Hepatocyte (in vitro differentiated cells): Measurements from ENCODE around the gene C2. TPM values are rescaled to one million over a fixed set of nuclear protein-coding genes. Genes with fewer than 3 reads are reported as not detected.

Experiments
- DNase-seq: peaks from one replicate; pipeline ENCODE4 v3.0.0-alpha.2; 2016; ENCODE audit warnings: low spot score
- H2AFZ ChIP-seq: fragments of 200-600 bp; sonication (generic); 2 replicates; pipeline ENCODE4 v1.6.0; 2016; ENCODE audit warnings: antibody characterized with exemption, mild to moderate bottlenecking
- H3K27ac ChIP-seq: fragments of 200-600 bp; sonication (generic); 2 replicates; pipeline ENCODE4 v1.5.1; 2016; ENCODE audit warnings: mild to moderate bottlenecking
- H3K27me3 ChIP-seq: fragments of 200-600 bp; sonication (generic); 2 replicates; pipeline ENCODE4 v1.6.1; 2016
- H3K36me3 ChIP-seq: fragments of 200-600 bp; sonication (generic); replicated peaks from 2 replicates; pipeline ENCODE4 v1.5.1; 2016; ENCODE audit warnings: low read depth; ENCODE audit not compliant: insufficient read depth
- H3K4me1 ChIP-seq: fragments of 200-600 bp; sonication (generic); 2 replicates; pipeline ENCODE4 v1.5.1; 2016; ENCODE audit warnings: mild to moderate bottlenecking, moderate library complexity; ENCODE audit not compliant: insufficient read depth
- H3K4me2 ChIP-seq: fragments of 200-600 bp; sonication (generic); 2 replicates; pipeline ENCODE4 v1.6.0; 2016
- H3K4me3 ChIP-seq: fragments of 200-600 bp; sonication (generic); 2 replicates; pipeline ENCODE4 v1.5.1; 2016; ENCODE audit warnings: mild to moderate bottlenecking
- H3K79me2 ChIP-seq: fragments of 200-600 bp; sonication (generic); 2 replicates; pipeline ENCODE4 v1.6.0; 2017; ENCODE audit warnings: mild to moderate bottlenecking
- H3K9me2 ChIP-seq: fragments of 200-600 bp; sonication (generic); replicated peaks from 2 replicates; pipeline ENCODE4 v1.6.0; 2017; ENCODE audit warnings: mild to moderate bottlenecking; ENCODE audit not compliant: insufficient read depth
- H3K9me3 ChIP-seq: fragments of 200-600 bp; sonication (generic); 2 replicates; pipeline ENCODE4 v1.5.1; 2016; ENCODE audit warnings: low read depth, mild to moderate bottlenecking
- H4K20me1 ChIP-seq: fragments of 200-600 bp; sonication (generic); 2 replicates; pipeline ENCODE4 v1.6.0; 2016; ENCODE audit warnings: mild to moderate bottlenecking; ENCODE audit not compliant: insufficient read depth, poor library complexity, severe bottlenecking
- EZH2 ChIP-seq: fragments of 200-600 bp; sonication (generic); IDR thresholded peaks from 2 replicates; pipeline ENCODE4 v1.6.1; 2016; ENCODE audit warnings: antibody characterized with exemption, mild to moderate bottlenecking, borderline replicate concordance
- EZH2phosphoT487 ChIP-seq: fragments of 200-600 bp; sonication (generic); IDR thresholded peaks from one replicate; pipeline ENCODE4 v1.6.1; 2018; ENCODE audit warnings: antibody characterized with exemption, mild to moderate bottlenecking, low read depth, moderate library complexity; ENCODE audit not compliant: unreplicated experiment, severe bottlenecking
- WGBS: methylation state at CpG from one replicate; pipeline ENCODE4 v1.1.6; 2016; ENCODE audit warnings: low lambda C conversion rate; ENCODE audit errors: missing lambda C conversion rate; 5-methylcytosine and 5-hydroxymethylcytosine counted together
- polyA plus RNA-seq: library from polyadenylated mRNA; unstranded; fragments of >200 nt; fragmentation: Nextera tagmentation; extraction: Ambion mirVana; gene quantifications from 2 replicates; pipeline ENCODE4 v1.2.1, GENCODE V29; 2016
- total RNA-seq: library from RNA; depleted of rRNA; stranded (reverse); fragments of >200 nt; gene quantifications from 2 replicates; pipeline ENCODE4 v1.2.3, GENCODE V29; 2014
- TF ChIP-seq, protein P1 (sequence below): fragments of 200-600 bp; sonication (generic); IDR thresholded peaks from 2 replicates; pipeline ENCODE4 v1.5.1; 2016; ENCODE audit warnings: antibody characterized with exemption, mild to moderate bottlenecking; ENCODE audit not compliant: poor library complexity

The C2 gene
- total and polyA plus RNA-seq, 2 experiments from 2014 or later: 46.4 to 48.3 TPM

DNA sequence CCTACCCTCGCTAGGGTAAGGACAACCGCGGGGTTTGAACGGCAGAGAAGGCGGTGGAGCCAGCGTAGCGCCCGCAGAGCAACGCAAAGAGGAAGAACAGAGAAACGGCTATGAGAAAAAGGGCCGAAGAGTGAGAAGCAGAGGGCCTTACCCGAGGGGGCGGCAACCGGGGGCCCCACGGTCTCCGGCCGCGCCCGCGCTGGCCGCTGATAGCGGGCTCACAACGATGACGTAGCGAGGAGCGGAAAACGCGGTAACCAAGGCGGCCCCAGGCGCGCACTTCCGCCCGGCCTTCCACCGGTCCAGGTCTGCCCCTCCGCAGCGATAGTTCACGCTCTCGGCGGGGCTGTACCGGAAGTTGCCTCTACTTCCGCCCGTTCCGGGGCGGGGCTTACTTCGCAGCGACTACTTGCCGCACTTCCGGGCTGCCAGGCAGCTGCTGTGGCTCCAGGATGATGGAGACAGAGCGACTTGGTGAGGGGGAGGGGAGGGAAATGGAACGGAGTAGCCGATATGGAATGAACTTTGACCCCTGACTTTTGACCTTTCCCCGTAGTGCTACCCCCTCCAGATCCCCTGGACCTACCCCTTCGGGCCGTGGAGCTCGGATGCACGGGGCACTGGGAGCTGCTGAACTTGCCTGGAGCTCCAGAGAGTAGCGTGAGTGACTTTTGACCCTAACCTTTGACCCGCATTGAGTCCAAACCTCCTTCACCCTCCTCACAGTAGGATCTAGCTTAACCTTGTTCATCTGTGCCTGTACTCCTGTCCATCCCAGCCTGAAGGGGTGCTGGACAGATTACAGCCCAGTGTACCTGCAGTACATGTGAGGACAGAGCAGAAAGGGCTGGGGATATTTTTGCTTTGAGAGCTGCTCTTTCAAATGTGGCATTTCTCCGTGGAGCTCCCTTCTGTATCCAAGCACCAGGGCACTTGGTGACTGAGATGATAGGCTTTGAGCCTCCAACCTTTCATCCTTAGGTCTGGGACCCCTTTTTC is 31.5 kb downstream of the C2 start, which contains the start of the genes NELFE and SKIC2:
Gene NELFE, minus strand, starts transcription at position 231 of the 999 bp plus-strand sequence. CDS start 525 bp downstream, outside the sequence.
Gene SKIC2, plus strand, starts transcription at position 435 of the 999 bp plus-strand sequence. Its CDS starts 18 bp downstream, at position 453.
- peaks cover 11% of the 10 kb centered on the region for H3K4me1 ChIP-seq
- TF ChIP-seq, protein P1, sequence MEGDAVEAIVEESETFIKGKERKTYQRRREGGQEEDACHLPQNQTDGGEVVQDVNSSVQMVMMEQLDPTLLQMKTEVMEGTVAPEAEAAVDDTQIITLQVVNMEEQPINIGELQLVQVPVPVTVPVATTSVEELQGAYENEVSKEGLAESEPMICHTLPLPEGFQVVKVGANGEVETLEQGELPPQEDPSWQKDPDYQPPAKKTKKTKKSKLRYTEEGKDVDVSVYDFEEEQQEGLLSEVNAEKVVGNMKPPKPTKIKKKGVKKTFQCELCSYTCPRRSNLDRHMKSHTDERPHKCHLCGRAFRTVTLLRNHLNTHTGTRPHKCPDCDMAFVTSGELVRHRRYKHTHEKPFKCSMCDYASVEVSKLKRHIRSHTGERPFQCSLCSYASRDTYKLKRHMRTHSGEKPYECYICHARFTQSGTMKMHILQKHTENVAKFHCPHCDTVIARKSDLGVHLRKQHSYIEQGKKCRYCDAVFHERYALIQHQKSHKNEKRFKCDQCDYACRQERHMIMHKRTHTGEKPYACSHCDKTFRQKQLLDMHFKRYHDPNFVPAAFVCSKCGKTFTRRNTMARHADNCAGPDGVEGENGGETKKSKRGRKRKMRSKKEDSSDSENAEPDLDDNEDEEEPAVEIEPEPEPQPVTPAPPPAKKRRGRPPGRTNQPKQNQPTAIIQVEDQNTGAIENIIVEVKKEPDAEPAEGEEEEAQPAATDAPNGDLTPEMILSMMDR: no peak
- TF ChIP-seq EZH2phosphoT487: no peak
- H3K27ac ChIP-seq: peak within 1 kb of the TSS; percentile 91
- H3K36me3 ChIP-seq: no peaks in the 10 kb centered on the region
- H3K79me2 ChIP-seq: peaks cover 38% of the 10 kb centered on the region
- peak; percentile 99 for DNase-seq
- peak within 1 kb of the TSS; percentile 85 for H3K4me3 ChIP-seq
- 2% methylated on average over 59 of the region's 59 CpGs for WGBS
- peak within 1 kb of the TSS; percentile 79 for H2AFZ ChIP-seq
- no peaks in the 10 kb centered on the region for H3K9me3 ChIP-seq
- peak within 1 kb of the TSS; percentile 98 for H3K4me2 ChIP-seq
- H3K9me2 ChIP-seq: no peaks in the 10 kb centered on the region
- no peaks in the 10 kb centered on the region for H4K20me1 ChIP-seq
- no peaks in the 10 kb centered on the region for H3K27me3 ChIP-seq

DNA sequence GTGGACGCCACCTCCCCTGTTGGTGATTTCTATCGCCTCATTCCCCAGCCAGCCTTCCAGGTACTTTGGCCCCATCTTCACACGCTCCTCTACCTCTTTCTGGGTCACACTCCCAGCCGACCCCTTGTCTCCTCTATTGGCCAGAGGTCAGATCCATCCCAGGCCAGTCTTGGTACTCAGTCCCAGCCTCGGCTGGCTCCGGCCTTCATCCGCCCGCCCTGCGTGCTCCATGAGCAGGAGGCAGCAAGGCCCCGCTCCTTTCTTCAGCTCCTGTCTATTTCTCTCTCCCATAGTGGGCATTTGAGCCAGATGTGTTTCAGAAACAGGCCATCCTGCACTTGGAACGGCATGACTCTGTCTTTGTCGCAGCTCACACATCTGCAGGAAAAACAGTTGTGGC is 34.1 kb downstream of the C2 start:
- Histone ChIP-seq H3K79me2 (peaks cover 38% of the 10 kb centered on the region), H3K4me1 (peaks cover 11% of the 10 kb centered on the region), H4K20me1 (no peaks in the 10 kb centered on the region), H3K4me2 (no peak overlapping the region), H3K4me3 (no peak overlapping the region), H3K9me3 (no peaks in the 10 kb centered on the region), H3K27me3 (no peaks in the 10 kb centered on the region), H3K36me3 (no peaks in the 10 kb centered on the region), H3K27ac (no peak overlapping the region), H2AFZ (no peak overlapping the region), H3K9me2 (no peaks in the 10 kb centered on the region)
- WGBS: 98% methylated on average over 12 of the region's 12 CpGs
- TF ChIP-seq, protein P1: no peak
- TF ChIP-seq EZH2 (no peak), EZH2phosphoT487 (no peak)
- DNase-seq: no peak

DNA sequence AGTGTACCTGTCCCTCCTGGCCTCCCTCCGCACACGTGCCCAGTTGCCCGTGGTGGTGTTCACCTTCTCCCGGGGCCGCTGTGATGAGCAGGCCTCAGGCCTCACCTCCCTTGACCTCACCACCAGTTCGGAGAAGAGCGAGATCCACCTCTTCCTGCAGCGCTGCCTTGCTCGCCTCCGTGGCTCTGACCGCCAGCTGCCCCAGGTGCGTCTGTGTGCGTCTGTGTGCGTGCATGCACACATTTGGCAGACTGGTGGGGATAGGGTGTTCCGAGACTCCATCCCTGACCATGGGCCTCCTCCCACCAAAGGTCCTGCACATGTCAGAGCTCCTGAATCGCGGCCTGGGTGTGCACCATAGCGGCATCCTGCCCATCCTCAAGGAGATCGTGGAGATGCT is 36.4 kb downstream of the C2 start:
- H3K27ac ChIP-seq: no peak overlapping the region
- WGBS: over 99% methylated on average over 19 of the region's 19 CpGs
- H3K36me3 ChIP-seq: no peaks in the 10 kb centered on the region
- no peaks in the 10 kb centered on the region for H3K27me3 ChIP-seq
- H3K79me2 ChIP-seq: peaks cover 20% of the 10 kb centered on the region
- H3K4me3 ChIP-seq: no peak overlapping the region
- no peaks in the 10 kb centered on the region for H3K9me3 ChIP-seq
- H3K4me1 ChIP-seq: peaks cover 8% of the 10 kb centered on the region
- no peak overlapping the region for H3K4me2 ChIP-seq
- H3K9me2 ChIP-seq: no peaks in the 10 kb centered on the region
- no peak overlapping the region for H2AFZ ChIP-seq
- no peaks in the 10 kb centered on the region for H4K20me1 ChIP-seq
- no peak for DNase-seq
- TF ChIP-seq, protein P1: no peak
- TF ChIP-seq EZH2phosphoT487 (no peak), EZH2 (no peak)
